MM.1S (cell line): ENCODE data around the gene MOG.

Experiments
- EZH2phosphoT487 ChIP-seq: fragments of 300-600 bp; sonication (generic); IDR thresholded peaks from 2 replicates; pipeline ENCODE4 v1.6.1; 2018; ENCODE audit warnings: antibody characterized with exemption, low read length
- TF ChIP-seq, protein P1 (sequence below): fragments of 300-600 bp; sonication (generic); IDR thresholded peaks from 2 replicates; pipeline ENCODE4 v1.5.1; 2016; ENCODE audit warnings: antibody characterized with exemption, low read length, mixed read lengths

DNA sequence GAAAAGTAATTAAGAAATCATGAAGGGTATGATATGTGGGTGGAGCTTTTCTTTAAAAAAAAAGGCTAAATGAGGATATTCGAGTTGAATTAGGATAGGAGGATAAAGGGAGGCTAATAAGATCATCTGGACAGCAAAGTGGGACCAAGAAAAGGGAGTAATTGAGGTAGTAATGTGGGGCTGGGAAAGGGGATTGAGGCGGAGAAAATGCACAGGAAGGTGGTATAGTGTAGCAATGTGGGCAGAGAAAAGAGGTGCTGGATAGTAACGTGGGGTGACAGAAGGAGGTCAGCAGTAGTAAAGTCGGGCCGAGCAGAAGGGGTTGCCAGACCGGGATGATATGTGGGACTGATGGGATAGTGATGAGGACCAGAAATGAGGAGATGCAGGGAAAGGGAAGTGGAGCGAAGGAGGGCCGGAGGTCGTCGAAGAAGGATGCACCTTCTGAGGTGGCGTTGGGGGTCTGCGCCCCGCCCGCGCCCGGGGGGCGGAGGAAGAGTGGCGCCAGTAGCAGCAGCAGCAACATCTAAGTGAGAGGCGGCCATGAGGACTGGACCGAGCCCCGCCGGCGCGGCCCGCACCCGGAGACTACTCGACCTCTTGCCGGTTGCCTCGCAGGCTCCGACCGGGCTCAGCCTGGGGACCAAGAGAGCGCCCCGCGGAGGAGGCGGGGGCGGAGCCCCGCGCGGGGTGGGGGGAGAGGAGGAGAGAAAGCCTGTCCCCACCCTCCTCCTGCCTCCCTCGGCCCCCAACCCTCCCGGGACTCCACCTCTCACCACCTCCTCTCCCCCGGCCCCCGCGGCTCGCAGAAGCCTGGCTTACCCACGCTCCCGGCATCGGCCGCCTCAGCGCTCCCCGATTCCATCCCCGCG is 24.8 kb upstream of the MOG start:
- TF ChIP-seq, protein P1, sequence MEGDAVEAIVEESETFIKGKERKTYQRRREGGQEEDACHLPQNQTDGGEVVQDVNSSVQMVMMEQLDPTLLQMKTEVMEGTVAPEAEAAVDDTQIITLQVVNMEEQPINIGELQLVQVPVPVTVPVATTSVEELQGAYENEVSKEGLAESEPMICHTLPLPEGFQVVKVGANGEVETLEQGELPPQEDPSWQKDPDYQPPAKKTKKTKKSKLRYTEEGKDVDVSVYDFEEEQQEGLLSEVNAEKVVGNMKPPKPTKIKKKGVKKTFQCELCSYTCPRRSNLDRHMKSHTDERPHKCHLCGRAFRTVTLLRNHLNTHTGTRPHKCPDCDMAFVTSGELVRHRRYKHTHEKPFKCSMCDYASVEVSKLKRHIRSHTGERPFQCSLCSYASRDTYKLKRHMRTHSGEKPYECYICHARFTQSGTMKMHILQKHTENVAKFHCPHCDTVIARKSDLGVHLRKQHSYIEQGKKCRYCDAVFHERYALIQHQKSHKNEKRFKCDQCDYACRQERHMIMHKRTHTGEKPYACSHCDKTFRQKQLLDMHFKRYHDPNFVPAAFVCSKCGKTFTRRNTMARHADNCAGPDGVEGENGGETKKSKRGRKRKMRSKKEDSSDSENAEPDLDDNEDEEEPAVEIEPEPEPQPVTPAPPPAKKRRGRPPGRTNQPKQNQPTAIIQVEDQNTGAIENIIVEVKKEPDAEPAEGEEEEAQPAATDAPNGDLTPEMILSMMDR, result no peak
- no peak for TF ChIP-seq EZH2phosphoT487
